ENCODE data around the gene EIF4EBP3.

- TF ChIP-seq POLR2AphosphoS5 (IDR thresholded peaks at IDR 0.05; ENCODE audit: low read depth, low read length) (no peak), POLR2A (IDR thresholded peaks at IDR 0.05; ENCODE audit: low read depth, low read length) (no peak), TAF1 (IDR thresholded peaks at IDR 0.05; ENCODE audit: low read depth, low read length) (no peak), POU2F2 (IDR thresholded peaks at IDR 0.05; ENCODE audit: low read depth, low read length) (no peak)
Measured at GRCh38 chr5:140570058-140570457, 22.6 kb downstream of the EIF4EBP3 start.

Measured in GM12891 (cell line).